Esophagus squamous epithelium (tissue), 4 donors: ENCODE measurements around the gene HS3ST2.

Source experiments
- POLR2A ChIP-seq, 4 donors: fragments of 450-650 bp; IDR thresholded peaks; one replicate each; pipeline ENCODE4 v1.6.1; 2017; ENCODE audit warnings: antibody characterized with exemption in 4 of 4, mild to moderate bottlenecking in 4 of 4, moderate library complexity in 3 of 4
- TF ChIP-seq, protein P1 (sequence below), 6 experiments: fragments of 450-650 bp in 4 of 6; fragments of 200-600 bp in 2 of 6; sonication (generic) in 2 of 6; IDR thresholded peaks; one replicate each; pipeline ENCODE4 v1.5.1; 2016 to 2019; ENCODE audit warnings: antibody characterized with exemption in 6 of 6, mild to moderate bottlenecking in 4 of 6, moderate library complexity in 4 of 6

DNA sequence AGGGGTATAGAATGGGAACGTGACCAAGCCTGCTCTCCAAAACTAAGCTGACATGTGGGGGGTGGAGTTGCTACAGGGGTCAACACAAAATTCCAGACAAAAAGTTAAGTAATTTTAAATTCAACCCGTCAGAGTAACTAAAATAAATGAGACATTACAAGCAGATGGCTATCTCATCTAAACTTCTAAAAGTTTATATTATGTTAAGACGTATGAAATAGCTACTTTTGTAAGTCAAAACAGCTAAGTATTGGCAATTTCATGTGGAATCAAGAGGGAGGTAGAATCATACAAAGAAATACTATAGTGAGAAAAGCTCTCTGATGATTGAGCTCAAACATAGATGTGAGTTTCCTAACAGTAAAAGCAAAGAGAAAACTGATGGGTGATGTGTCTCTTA is 113.3 kb downstream of the HS3ST2 start:
- TF ChIP-seq, protein P1, sequence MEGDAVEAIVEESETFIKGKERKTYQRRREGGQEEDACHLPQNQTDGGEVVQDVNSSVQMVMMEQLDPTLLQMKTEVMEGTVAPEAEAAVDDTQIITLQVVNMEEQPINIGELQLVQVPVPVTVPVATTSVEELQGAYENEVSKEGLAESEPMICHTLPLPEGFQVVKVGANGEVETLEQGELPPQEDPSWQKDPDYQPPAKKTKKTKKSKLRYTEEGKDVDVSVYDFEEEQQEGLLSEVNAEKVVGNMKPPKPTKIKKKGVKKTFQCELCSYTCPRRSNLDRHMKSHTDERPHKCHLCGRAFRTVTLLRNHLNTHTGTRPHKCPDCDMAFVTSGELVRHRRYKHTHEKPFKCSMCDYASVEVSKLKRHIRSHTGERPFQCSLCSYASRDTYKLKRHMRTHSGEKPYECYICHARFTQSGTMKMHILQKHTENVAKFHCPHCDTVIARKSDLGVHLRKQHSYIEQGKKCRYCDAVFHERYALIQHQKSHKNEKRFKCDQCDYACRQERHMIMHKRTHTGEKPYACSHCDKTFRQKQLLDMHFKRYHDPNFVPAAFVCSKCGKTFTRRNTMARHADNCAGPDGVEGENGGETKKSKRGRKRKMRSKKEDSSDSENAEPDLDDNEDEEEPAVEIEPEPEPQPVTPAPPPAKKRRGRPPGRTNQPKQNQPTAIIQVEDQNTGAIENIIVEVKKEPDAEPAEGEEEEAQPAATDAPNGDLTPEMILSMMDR (IDR thresholded peaks at IDR 0.05) = no peak
- no peak for TF ChIP-seq POLR2A (IDR thresholded peaks at IDR 0.05)
